Measurements from ENCODE around the gene POGLUT3. TPM values are rescaled to one million over a fixed set of nuclear protein-coding genes. Genes with fewer than 3 reads are reported as not detected.

Gene POGLUT3
- total RNA-seq, 2 experiments from 2014 or later: 5.5 to 5.9 TPM

DNA sequence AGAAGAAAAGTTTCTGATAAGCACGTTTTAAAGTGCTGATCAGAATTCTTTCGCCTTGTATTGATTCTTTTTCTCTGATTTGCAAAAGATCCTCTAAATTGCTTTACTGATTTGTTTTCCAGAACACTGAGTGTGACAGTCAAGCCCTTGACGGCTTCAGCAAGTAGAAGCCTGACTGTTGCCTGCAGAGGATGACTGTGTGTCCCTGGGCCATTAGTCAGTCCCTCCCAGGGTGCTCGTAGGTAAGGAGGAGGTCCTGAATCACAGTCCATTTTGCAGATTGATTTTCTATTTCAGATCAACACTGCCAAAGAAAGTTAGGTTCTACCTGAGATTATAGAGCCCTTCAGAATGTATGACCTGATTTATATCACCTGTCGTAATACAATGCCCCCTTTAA is 38.6 kb upstream of the POGLUT3 start:
- no peaks in the 10 kb centered on the region for H3K27me3 Mint-ChIP-seq
- Histone ChIP-seq H3K27me3 (ENCODE audit: control insufficient read depth in 1 of 2, insufficient read depth in 2 of 2, low read length in 2 of 2) (no peaks in the 10 kb centered on the region), H3K36me3 (ENCODE audit: insufficient read depth, low read length) (no peaks in the 10 kb centered on the region), H3K4me1 (ENCODE audit: insufficient read depth, low read length) (no peaks in the 10 kb centered on the region), H3K4me3 (ENCODE audit: low read length) (no peak overlapping the region), H3K9me3 (ENCODE audit: control insufficient read depth in 1 of 2, insufficient read depth in 1 of 2, low read length in 2 of 2) (no peaks in the 10 kb centered on the region), H3K27ac (ENCODE audit: low read depth in 1 of 2, low read length in 2 of 2) (no peak overlapping the region)
- POLR2A ChIA-PET: no interaction called here
- intact Hi-C loops (cut with DNase I, micrococcal nuclease): no loop called here
- no peak overlapping the region for H3K27ac Mint-ChIP-seq
- no peak overlapping the region for H3K4me3 Mint-ChIP-seq
- CTCF ChIA-PET: no interaction called here
- TF ChIP-seq, protein P1, sequence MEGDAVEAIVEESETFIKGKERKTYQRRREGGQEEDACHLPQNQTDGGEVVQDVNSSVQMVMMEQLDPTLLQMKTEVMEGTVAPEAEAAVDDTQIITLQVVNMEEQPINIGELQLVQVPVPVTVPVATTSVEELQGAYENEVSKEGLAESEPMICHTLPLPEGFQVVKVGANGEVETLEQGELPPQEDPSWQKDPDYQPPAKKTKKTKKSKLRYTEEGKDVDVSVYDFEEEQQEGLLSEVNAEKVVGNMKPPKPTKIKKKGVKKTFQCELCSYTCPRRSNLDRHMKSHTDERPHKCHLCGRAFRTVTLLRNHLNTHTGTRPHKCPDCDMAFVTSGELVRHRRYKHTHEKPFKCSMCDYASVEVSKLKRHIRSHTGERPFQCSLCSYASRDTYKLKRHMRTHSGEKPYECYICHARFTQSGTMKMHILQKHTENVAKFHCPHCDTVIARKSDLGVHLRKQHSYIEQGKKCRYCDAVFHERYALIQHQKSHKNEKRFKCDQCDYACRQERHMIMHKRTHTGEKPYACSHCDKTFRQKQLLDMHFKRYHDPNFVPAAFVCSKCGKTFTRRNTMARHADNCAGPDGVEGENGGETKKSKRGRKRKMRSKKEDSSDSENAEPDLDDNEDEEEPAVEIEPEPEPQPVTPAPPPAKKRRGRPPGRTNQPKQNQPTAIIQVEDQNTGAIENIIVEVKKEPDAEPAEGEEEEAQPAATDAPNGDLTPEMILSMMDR (IDR thresholded peaks at IDR 0.05): no peak
- no peaks in the 10 kb centered on the region for H3K4me1 Mint-ChIP-seq (ENCODE audit: low read depth)
- H3K36me3 Mint-ChIP-seq (ENCODE audit: low read depth): no peaks in the 10 kb centered on the region
- ATAC-seq (ENCODE audit: poor library complexity) (no peak), DNase-seq (no peak)
- H3K9me3 Mint-ChIP-seq: no peaks in the 10 kb centered on the region

DNA sequence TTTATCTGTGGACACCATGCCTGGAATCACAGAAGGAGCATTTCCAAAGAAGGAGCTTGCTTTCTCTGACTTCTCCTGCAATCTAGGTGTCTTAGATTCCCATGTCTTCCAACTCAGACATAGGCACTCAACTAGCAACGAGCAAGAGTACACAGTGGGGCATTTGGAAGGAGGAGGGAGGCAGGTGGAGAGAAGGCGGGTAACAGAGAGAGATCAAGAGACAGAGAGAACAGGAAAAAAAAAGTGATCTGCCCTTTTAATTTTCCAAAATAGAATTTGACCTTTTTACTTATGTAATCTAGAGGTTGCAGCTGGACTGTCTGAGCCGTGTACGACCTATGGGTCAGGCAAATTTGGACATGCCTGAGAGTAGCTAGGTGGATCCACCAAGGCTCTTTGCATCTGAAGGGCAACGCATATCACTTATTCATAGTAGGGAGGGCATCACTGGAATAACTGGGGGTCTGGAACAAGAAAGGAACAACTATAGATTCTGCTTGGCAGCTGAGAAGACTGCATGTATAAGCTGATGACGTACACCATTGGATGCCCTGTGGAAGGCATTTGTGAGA is 37.3 kb upstream of the POGLUT3 start:
- Mint-ChIP-seq H3K27ac (no peak overlapping the region), H3K4me1 (ENCODE audit: low read depth) (no peaks in the 10 kb centered on the region), H3K9me3 (no peaks in the 10 kb centered on the region), H3K4me3 (no peak overlapping the region), H3K36me3 (ENCODE audit: low read depth) (no peaks in the 10 kb centered on the region), H3K27me3 (no peaks in the 10 kb centered on the region)
- Histone ChIP-seq H3K27ac (ENCODE audit: low read depth in 1 of 2, low read length in 2 of 2) (no peak overlapping the region), H3K9me3 (ENCODE audit: control insufficient read depth in 1 of 2, insufficient read depth in 1 of 2, low read length in 2 of 2) (no peaks in the 10 kb centered on the region), H3K4me1 (ENCODE audit: insufficient read depth, low read length) (no peaks in the 10 kb centered on the region), H3K4me3 (ENCODE audit: low read length) (no peak overlapping the region), H3K36me3 (ENCODE audit: insufficient read depth, low read length) (no peaks in the 10 kb centered on the region), H3K27me3 (ENCODE audit: control insufficient read depth in 1 of 2, insufficient read depth in 2 of 2, low read length in 2 of 2) (no peaks in the 10 kb centered on the region)
- intact Hi-C loops (cut with DNase I, micrococcal nuclease): no loop called here
- DNase-seq (no peak), ATAC-seq (ENCODE audit: poor library complexity) (no peak)
- ChIA-PET POLR2A (interaction anchor here (1.2 kb wide), 1 partner anchor 57 kb away, joined by 3 read pairs; no protein-coding TSS in a partner anchor), CTCF (interaction anchor here (0.9 kb wide), 1 partner anchor 48 kb away, joined by 3 read pairs; no protein-coding TSS in a partner anchor)
- TF ChIP-seq, protein P1 (IDR thresholded peaks at IDR 0.05): no peak

GRCh38 chr11:108534274-108534882 is 36.2 kb upstream of the POGLUT3 start:
- Histone ChIP-seq H3K4me1 (ENCODE audit: insufficient read depth, low read length) (no peaks in the 10 kb centered on the region), H3K36me3 (ENCODE audit: insufficient read depth, low read length) (no peaks in the 10 kb centered on the region), H3K9me3 (ENCODE audit: control insufficient read depth in 1 of 2, insufficient read depth in 1 of 2, low read length in 2 of 2) (no peaks in the 10 kb centered on the region), H3K4me3 (ENCODE audit: low read length) (no peak overlapping the region), H3K27ac (ENCODE audit: low read depth in 1 of 2, low read length in 2 of 2) (no peak overlapping the region), H3K27me3 (ENCODE audit: control insufficient read depth in 1 of 2, insufficient read depth in 2 of 2, low read length in 2 of 2) (no peaks in the 10 kb centered on the region)
- Mint-ChIP-seq H3K4me3 (no peak overlapping the region), H3K4me1 (ENCODE audit: low read depth) (no peaks in the 10 kb centered on the region), H3K27me3 (no peaks in the 10 kb centered on the region), H3K27ac (no peak overlapping the region), H3K9me3 (no peaks in the 10 kb centered on the region), H3K36me3 (ENCODE audit: low read depth) (no peaks in the 10 kb centered on the region)
- TF ChIP-seq, protein P1 (IDR thresholded peaks at IDR 0.05): no peak
- POLR2A ChIA-PET: interaction anchor here (1.0 to 1.2 kb wide), 2 partner anchors 14 to 58 kb away, joined by 3 read pairs; no protein-coding TSS in a partner anchor
- intact Hi-C loops (cut with DNase I, micrococcal nuclease): no loop called here
- DNase-seq (no peak), ATAC-seq (ENCODE audit: poor library complexity) (no peak)
- CTCF ChIA-PET: no interaction called here

Data from CD4-positive, alpha-beta T cell (primary cell).